ENCODE data around the gene CHRNA7.
A peak's percentile ranks its signal among the peaks of the same experiment; 100 is the strongest.

CHRNA7 gene

DNA sequence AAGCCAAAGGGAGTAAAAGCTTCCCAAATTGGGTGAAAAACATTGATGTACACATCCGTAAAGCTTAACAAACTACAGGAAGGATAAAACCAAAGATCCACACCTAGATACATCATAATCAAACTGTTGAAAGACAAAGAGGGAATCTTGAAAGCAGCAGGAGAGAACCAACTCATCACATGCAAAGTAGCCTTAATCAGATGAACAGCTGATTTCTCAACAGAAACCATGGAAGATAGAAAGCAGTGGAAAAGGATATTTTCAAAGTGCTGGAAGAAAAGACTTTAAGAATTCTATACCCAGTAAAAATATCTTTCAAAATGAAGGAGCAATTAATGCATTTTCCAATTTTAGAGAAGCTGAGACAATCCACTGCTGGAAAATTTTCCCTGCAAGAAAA is 36.8 kb downstream of the CHRNA7 start:
- DNase-seq, result no peak

DNA sequence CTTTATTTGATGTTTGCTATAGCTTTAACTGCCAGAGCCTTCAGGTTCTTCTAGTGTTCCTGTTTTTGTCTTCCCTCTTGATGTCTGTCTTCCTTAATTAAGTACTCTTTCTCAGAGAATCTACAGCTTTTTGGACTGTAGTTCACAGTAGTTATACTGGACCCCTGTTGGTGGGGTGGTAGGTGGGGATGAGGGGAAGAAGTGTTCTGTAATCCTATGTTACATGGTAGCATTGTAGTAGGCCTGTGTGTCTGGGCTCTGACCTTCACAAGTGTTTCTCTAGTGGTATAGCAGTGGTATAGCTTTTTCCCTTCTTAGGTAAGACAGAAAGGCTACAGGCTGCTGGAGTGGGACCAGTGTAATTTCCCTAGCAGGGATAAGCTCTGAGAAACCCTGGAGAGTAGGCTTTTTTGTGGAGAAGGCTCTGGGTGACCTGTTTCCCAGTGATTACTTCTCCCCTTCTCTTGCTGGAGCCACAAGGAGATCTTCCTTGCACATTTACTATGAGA is 59.6 kb downstream of the CHRNA7 start:
- no peak for DNase-seq

DNA sequence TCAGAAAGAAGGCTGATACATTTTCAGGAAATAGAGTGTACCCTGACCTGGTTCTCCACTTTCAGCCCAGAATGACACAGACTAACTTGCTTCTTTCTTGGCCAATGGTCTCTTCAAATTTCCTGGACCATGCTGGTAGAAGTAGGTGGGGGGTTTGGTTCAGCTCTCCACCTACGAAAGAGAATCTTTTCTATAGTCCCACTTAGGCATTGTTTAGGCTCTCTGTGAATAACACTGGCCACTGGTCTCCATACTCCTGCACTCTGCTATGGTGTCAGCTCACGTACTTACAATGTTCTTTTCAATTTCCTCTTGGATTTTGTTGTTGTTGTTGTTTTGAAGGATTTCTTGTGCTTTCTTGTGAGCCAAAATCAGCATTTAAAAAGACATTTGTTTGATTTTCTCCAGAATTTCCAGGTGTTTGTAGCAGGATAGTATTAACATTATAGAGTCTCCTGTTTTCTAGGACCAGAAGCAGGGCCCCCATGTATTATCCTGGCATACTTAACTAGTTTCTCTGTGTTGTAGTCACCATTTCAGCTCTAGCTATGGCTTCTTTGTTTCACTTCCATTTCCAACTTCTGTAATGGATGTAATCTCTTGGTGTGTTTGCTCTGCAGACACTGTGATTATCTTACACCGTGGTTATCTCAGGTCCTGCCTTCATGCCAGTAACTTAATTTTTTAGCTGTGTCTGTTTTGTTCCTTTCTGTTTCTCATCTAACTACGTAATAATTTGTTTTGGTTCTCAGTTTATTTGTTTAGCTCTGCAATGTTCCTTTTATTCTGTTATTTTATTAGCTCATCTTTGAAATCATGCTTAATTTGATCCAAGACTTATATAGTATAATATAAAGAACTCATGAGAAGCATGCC is 61.4 kb downstream of the CHRNA7 start:
- DNase-seq, result no peak

DNA sequence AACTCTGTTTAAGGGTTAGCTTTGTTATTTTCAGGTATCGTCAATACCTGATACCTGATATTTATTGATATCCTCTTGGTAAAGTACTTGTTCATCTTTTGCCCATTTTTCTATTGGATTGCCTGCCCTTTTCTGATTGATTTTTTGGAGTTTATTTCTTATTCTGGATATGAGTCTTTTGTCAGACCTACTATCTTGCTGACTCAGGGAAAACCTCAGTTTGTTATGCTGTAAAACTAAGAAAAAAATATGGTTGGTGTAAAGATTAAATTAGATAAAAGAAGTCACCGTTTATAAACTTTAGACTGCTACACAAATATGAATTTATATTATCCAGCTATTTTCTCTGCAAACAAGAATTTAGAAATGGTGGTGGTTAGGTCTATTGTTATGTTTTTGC is 65.9 kb downstream of the CHRNA7 start:
- DNase-seq, result no peak

DNA sequence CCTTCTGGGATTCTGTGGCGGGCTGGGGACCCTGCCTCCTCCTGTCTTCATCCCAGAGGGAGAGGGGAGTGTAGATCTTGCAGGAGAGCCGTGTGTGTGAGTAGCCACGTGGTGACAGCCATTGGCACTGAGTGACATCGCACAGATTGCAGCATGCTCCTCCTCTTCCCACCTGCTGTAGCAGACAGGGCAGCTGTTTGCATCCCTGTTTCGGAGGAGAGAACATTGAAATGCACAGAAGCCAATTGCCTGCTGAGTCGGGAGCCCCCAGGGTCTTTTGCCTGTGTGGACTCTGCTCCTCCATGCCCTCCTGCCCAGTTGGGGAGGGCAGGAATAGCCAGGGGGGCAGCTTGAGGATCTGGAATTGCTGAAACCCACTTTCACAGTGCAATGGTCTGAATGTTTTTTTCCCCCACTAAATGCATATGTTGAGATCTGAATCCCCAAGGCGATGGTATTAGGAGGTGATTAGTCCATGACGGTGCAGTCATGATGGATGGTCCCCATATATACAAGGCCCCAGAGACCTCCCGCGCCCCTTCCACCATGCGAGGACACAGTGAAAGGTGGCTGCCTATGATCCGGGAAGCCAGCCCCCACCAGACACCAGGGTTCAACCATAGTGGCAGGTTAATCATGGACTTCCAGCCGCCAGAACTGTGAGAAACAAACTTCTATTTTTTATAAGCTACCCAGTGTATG is 66.8 kb downstream of the CHRNA7 start:
- DNase-seq, result no peak

DNA sequence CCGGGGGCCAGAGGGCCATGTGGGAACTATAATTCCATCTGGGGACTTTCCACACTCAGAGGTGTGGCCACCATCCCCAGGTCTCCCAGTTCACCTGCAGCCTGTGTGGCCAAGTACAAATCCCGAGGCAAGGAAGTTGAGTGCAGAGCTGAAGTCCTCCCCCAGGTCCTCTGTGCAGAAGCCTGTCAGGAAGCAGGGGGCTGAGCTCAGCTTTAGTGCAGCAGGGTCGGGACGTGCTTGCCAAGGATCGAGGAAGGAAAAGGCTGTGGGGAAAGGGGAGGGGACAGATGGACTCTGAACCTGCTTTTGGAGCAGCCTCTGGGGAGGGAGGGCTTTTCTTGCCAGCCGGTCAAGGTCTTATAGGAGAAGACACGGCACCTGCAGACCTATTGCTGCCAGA is 67.7 kb downstream of the CHRNA7 start:
- DNase-seq, result no peak

DNA sequence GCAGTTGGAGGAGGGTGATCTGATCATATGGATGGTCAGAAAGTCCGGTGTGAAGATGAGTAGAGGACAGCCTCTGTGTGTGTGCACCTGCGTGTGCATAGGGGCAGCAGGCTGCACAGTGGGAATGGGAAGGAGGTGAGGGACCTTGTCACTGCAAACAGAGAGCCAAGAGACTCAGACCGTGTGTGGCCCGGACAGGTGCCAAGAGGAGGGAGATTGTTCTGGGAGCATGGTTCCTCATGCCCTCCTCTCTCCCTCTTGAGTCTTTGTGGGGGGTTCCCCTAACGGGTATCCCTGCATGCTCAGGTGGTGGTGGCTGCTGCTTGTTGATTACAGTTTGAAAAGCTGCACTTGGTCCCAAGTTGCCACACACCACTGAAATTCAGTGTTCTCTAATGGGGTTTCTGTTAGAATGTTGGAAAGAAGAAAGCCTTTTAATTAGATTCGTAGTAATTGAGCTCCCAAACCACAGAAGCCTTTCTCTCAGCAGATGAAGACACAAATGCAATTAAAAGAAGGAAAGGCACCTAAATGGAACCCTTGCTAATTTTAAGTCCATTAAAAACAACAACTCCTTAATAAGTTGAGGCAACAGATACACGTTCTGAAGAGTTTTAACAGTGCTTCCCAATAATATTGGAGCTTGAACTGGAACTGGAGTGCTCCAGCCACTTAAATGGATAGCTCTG is 68.9 kb downstream of the CHRNA7 start:
- no peak for DNase-seq

DNA sequence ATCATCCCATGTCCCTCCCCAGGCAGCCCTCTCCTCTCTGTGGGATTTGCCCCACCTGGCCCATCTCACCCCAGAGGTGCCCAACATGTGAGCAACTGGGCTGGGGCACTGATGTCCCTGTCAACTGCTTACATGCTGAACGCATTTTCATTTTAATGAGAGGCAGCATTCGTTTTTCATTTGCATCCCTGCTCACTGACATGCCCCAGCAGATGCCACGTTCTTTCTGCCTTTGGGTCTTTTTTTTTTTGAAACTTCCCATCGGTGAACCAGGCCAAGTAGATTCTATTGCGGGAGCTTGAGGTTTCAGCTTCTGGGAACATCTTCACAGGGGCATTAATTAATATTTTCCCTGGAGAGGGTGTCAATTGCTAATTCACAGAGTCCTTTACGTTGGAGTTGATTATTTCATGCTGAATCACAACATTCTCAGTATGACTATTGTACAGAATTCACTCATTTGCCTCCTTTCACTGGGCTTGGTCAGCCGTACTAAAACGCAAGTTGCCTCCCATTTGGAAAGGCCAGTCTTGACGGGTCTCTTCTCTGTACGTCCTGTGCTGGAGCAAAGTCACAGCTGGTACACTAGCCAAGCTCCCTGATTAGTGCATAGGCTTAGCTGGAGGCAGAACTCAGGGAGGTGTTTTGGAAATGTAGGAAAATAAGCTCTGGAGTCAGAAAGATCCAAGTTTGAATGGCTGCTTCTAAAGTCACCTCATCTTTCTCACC is 69.8 kb downstream of the CHRNA7 start:
- no peak for DNase-seq

DNA sequence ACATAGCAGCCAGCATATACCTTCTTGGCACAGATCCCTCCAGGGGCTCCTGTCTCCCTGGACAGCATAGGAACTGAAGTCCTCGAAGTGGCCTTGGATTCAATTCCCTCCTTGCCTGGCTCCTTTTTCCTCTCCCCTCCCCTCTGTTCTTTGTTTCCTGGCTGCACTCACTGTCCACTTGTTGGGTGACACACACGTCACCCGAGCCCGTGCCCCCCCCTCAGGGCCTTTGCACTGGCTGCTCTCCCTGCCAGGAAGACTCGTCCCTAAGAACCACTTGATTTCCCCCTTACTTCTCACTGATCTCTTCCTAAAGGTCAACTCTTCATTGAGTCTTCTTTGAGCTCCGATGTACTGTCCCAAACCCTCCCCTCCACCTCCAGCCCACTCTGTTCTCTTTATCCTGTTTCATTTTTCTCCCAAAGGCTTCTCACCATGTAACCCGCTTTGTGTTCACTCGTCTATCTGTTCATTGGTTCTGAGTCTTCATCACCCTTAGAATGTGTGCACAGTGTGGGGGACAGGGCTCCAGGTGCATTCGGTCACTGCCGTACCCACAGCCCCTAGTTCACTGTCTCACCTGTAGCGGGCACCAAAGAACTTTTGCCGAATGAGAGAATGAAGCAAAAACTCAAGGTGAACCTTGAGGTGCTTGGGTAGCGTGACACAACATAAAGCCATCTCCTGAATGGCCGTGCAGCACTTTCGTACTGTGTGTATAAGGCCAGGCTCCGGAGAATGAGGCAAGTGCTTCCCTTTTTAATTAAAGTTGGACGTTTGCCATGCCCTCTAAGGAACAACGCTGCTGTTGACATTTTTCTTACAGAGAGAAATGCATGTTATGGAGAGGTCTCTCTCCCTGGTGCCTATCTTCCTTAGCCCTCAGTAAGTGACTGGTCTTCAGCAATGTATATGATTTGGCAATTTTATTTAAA is 74.0 kb downstream of the CHRNA7 start:
- no peak for DNase-seq

DNA sequence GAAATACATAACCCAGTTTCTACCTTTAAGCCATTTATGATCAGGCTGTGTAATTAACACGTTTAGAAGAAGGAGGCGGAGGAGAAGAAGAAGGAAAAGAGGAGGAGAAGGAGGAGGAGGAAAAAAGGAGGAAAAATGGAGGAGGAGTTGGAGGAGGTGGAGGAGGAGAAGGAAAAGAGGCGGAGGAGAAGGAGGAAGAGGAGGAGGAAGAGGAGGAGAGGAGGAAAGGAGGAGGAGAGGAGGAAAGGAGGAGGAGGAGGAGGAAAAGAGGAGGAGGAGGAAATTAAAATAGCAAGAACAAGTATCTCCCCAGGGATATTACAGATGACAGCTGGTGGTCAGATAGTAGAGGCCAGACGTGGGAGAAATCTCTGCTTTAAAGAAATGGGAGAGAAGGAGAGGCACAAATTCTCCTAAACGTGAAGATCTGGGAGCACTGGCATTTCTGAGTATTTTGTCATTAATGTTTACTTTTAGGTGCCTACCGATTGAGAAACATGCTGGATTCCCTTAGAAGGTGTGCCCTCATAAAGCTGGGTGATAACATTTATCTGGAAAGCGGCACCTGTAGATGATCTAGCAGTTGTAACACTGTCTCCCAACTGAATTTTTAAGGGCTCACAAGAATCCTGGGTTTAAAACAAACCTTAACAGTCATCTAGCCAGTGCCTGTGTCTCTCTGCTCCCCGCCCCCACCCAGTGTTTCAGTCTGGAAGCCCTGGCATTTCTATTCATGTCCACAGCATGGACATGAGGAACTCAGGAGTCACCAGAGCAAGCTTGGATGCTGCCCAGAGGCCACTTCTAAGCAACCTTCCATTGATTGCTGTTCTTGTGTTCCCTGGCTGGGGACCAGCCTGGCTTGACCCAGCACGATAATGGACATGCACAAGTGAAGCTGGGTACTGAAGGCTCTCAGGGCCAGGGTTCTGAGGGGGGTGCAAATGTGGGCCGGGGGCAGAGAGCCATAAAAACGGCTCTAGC is 75.2 kb downstream of the CHRNA7 start:
- DNase-seq, result peak in 14 of 58 donors; percentile 3 to 41 (median 9)

DNA sequence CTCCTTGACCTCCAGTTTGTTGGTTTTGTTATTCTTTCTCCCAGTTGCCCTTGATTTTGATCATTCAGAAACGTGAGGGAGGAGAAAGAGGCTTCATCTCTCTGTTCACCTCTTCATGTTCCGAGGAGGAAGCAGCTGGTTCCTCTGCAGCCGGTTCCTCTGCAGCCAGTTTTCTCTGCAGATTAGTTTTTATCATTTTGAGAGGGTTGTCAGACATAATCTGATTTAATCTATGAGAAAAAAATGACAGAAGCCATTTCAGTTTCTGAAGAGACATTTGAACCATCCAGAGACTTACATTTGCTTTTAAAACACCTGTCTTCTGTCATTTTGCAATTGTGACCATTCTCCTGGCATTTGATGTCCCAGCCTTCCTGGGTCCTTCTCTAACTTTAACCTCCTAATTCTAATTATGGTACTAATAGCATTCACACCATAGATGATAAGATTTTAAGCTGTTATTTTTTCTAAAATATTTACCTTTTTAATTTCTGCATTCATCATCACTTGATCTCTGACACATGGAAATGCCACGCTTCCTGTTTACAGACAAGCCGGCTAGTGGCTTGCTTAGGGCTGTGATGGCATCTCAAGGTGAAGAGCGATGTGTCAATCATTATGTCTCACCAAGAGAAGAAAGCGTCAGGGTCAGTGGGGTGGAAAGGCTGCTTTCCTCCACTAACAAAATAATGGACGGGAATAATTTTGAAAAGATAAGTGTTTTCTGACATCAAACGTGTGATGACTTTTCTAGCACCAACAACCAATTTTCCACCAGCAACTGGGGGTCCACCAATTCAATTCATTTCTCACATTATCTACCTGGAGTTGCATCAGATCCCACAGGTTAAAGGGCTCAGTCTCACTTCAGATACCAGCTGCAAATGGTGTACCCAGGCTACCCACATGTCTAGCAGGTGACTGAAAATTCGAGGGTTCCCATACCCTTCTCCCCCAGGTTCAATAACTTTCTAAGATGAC is 76.4 kb downstream of the CHRNA7 start:
- no peak for DNase-seq

DNA sequence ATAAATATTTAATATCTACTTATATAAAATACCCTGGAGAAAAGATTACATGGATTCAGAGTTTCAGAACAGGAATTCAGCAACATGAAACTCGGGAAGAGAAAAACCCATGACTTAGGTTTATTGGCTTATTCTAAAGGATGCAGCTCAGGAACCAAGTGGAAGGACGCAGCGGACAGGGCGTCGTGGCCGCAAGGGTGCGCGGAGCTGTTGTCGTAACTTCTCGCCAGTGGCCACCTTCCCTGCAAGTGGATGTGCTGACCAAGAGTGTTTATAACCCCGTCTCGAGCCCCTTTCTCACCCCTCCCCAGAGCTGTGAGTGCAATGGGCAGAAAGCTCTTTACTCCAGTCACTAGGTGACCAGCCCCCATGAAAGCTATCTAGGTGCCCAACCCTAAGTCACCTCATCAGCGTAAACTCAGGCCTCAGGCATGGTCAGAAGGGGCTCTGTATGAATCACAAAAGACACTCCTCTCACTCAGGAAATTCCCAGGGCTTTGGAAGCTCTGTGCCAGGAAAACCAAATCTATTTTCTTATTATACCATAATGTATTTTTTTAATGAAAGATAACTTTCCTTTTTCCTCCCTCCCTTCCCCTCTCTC is 77.3 kb downstream of the CHRNA7 start:
- DNase-seq, result no peak

DNA sequence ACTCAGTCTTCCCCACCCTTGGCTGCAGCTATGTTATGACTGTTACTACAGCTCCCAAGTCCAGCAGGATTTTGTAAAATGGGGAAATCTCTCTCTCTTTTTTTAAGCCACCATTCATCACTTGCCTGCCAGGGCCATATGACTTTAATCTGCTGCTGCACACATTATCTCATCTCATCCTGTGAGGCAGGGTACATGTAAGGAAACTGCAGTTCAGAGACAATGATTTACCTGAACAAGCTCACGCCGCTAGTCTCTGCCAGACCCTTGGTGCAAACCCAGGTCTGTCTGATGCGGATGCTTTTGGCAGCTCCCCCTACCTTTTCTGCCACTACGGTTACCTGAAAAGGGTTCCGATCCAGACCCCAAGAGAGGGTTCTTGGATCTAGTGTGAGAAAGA is 78.3 kb downstream of the CHRNA7 start:
- DNase-seq, result no peak

DNA sequence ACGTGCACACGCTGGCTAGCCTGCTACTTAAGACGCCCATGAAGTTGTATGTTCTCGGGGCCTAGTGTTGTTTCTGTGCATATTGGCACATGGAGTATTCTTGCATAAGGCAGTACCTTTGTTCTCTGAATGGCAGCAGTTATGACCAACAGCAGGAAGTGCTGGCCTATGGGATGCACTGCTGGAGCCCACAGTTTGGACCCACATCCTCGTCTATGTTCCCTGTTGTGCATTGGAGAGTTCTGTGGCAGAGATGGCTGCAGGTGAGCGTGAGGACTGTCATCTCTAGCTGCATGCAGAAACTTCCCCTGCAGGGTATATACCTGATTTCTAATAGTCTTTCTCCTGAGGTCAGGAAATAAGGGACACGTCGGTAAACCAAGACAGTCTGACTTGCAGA is 81.8 kb downstream of the CHRNA7 start:
- DNase-seq, result no peak

DNA sequence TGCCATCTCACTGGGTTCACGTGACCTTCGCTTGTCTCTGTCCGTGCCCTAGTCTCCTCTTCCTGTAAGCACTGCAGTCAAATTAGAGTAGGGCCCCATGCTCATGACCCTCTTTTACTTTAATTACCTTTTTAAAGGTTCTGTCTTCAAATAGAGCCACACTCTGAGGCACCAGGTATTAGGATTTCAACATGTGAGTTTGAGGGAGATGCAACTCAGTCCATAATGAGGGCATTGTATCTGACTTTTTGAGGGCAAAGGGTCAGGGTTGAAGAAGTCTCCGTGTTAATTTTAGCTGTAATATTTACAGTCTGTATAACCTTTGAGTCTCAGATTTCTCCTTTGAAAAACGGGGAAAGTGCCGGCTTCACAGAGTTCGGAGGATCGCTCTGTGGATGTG is 82.9 kb downstream of the CHRNA7 start:
- DNase-seq, result no peak

DNA sequence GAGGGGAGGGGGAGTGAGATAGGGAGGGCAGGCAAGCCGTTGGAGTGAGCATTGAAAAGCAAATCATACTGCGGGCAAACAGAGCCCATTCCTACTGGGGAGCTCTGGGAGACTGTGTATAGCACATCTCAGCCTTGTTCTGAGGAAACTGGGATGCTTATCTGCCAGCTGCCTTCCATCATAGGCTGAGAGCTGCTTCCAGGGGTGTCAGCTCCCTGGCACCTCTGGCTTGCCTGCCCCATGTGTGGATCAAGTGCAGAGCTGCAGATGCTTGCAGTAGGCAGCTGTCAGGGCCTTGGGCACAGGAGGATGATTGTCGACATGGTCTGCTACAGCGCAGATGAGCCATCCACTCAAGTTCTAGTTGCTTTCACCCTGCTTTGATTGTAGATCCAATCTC is 86.8 kb downstream of the CHRNA7 start:
- no peak for DNase-seq

DNA sequence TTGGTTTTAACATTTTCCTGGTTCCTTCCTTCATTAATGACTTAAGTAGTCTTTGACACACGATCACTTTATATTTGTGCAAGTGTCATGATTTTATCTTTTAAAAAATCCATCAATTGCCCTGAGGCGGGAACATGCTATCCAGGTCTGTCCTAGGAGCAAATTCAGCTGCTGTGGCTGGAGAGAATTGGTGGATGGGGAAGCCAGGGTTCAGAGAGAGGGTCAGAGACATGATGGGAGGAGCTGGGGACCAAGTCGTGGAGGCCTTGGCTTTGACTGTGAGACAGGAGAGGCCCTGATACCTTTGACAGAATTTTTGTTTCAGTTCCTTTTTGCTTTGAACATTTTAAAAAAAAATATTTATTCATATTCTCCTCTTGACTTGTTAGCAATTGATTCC is 89.0 kb downstream of the CHRNA7 start:
- DNase-seq, result no peak

All from anterior cingulate cortex (tissue), 58 donors.